Suprapubic skin (tissue), 4 donors: Measurements from ENCODE around the gene ZNF599.
"Not testable (repeated sequence)": the region's sequence is repeated elsewhere in the genome, so short reads cannot be mapped to it uniquely, and the experiment has no call there.

ENCODE experiments used
- CTCF ChIP-seq, 2 donors: fragments of 200-600 bp in 1 of 2; fragments of 450-650 bp in 1 of 2; sonication (generic) in 1 of 2; IDR thresholded peaks; one replicate each; pipeline ENCODE4 v1.5.1; 2016 to 2019; ENCODE audit warnings: antibody characterized with exemption in 2 of 2, mild to moderate bottlenecking in 1 of 2, moderate library complexity in 1 of 2
- EP300 ChIP-seq: sonication (generic); formaldehyde crosslinking; IDR thresholded peaks from one replicate; pipeline ENCODE4 v1.6.1; 2017; ENCODE audit warnings: antibody characterized with exemption
- POLR2A ChIP-seq, 2 donors: fragments of 450-650 bp; IDR thresholded peaks; one replicate each; pipeline ENCODE4 v1.6.1; 2017; ENCODE audit warnings: antibody characterized with exemption in 2 of 2, mild to moderate bottlenecking in 2 of 2, moderate library complexity in 2 of 2
- POLR2AphosphoS5 ChIP-seq, 3 donors: sonication (generic); formaldehyde crosslinking; IDR thresholded peaks; one replicate each; pipeline ENCODE4 v1.6.1; 2017; ENCODE audit warnings: antibody characterized with exemption in 3 of 3

- not testable (repeated sequence) for TF ChIP-seq EP300; CTCF (IDR thresholded peaks at IDR 0.05); POLR2A (IDR thresholded peaks at IDR 0.05); POLR2AphosphoS5 (IDR thresholded peaks at IDR 0.05)
Observed at GRCh38 chr19:34796953-34797352, 23.9 kb upstream of the ZNF599 start.
